H9 (cell line): Measurements from ENCODE around the gene CNTN2. TPM values are rescaled to one million over a fixed set of nuclear protein-coding genes. Genes with fewer than 3 reads are reported as not detected.

Experiments
- DNase-seq: peaks from one replicate; pipeline ENCODE4 v3.0.0-alpha.2; 2017
- H2AFZ ChIP-seq: one replicate; pipeline ENCODE4 v1.6.1; 2013; ENCODE audit warnings: mild to moderate bottlenecking, low read length, control low read depth, moderate library complexity
- H2AK5ac ChIP-seq: 2 replicates; pipeline ENCODE4 v1.6.1; 2013; ENCODE audit warnings: low read length, control low read depth, mixed read lengths; ENCODE audit not compliant: insufficient read length
- H2BK120ac ChIP-seq: one replicate; pipeline ENCODE4 v1.6.1; 2013; ENCODE audit warnings: low read depth, mild to moderate bottlenecking, low read length, control low read depth, inconsistent platforms; ENCODE audit not compliant: poor library complexity, severe bottlenecking
- H2BK12ac ChIP-seq: 2 replicates; pipeline ENCODE4 v1.6.1; 2013; ENCODE audit warnings: low read length, control low read depth, mixed read lengths, low read depth; ENCODE audit not compliant: insufficient read length
- H2BK15ac ChIP-seq: 2 replicates; pipeline ENCODE4 v1.6.1; 2013; ENCODE audit warnings: low read depth, low read length, control low read depth
- H2BK20ac ChIP-seq: one replicate; pipeline ENCODE4 v1.6.1; 2013; ENCODE audit warnings: low read depth, mild to moderate bottlenecking, low read length, control low read depth, inconsistent platforms; ENCODE audit not compliant: poor library complexity, severe bottlenecking
- H2BK5ac ChIP-seq: 2 replicates; pipeline ENCODE4 v1.6.1; 2013; ENCODE audit warnings: low read length, control low read depth, mixed read lengths; ENCODE audit not compliant: insufficient read length
- H3K14ac ChIP-seq: 2 replicates; pipeline ENCODE4 v1.6.1; 2013; ENCODE audit warnings: low read length, control low read depth; ENCODE audit not compliant: insufficient read depth
- H3K18ac ChIP-seq: 2 replicates; pipeline ENCODE4 v1.6.1; 2013; ENCODE audit warnings: low read depth, mild to moderate bottlenecking, mixed read lengths, low read length, control low read depth; ENCODE audit not compliant: insufficient read length
- H3K23ac ChIP-seq: 2 replicates; pipeline ENCODE4 v1.6.1; 2013; ENCODE audit warnings: low read length, control low read depth, mixed read lengths, low read depth; ENCODE audit not compliant: insufficient read length
- H3K23me2 ChIP-seq: 2 replicates; pipeline ENCODE4 v1.6.1; 2013; ENCODE audit warnings: low read depth, mild to moderate bottlenecking, mixed read lengths, low read length, control low read depth; ENCODE audit not compliant: insufficient read length, poor library complexity, severe bottlenecking
- H3K27ac ChIP-seq: 2 replicates; pipeline ENCODE4 v1.5.1; 2013; ENCODE audit warnings: low read length, control low read depth, mixed read lengths, low read depth; ENCODE audit not compliant: insufficient read length
- H3K27me3 ChIP-seq: 2 replicates; pipeline ENCODE4 v1.6.1; 2013; ENCODE audit warnings: low read length, control low read depth, inconsistent platforms; ENCODE audit not compliant: insufficient read depth
- H3K4ac ChIP-seq: 2 replicates; pipeline ENCODE4 v1.6.1; 2013; ENCODE audit warnings: low read depth, mild to moderate bottlenecking, control low read depth, inconsistent platforms, low read length, moderate library complexity
- H3K4me1 ChIP-seq: 2 replicates; pipeline ENCODE4 v1.6.1; 2013; ENCODE audit warnings: low read length, control low read depth, inconsistent platforms; ENCODE audit not compliant: insufficient read depth
- H3K4me2 ChIP-seq: 2 replicates; pipeline ENCODE4 v1.6.1; 2013; ENCODE audit warnings: low read length, control low read depth, mixed read lengths; ENCODE audit not compliant: insufficient read length, insufficient read depth
- H3K56ac ChIP-seq: 2 replicates; pipeline ENCODE4 v1.6.1; 2013; ENCODE audit warnings: low read depth, mild to moderate bottlenecking, mixed read lengths, low read length, control low read depth; ENCODE audit not compliant: insufficient read length
- H3K79me1 ChIP-seq: 2 replicates; pipeline ENCODE4 v1.6.1; 2013; ENCODE audit warnings: low read depth, mild to moderate bottlenecking, moderate library complexity, low read length, control low read depth, inconsistent platforms; ENCODE audit not compliant: insufficient read depth, poor library complexity, severe bottlenecking
- H3K79me2 ChIP-seq: 2 replicates; pipeline ENCODE4 v1.6.1; 2013; ENCODE audit warnings: low read length, control low read depth, inconsistent platforms; ENCODE audit not compliant: insufficient read depth
- H3K9ac ChIP-seq: 2 replicates; pipeline ENCODE4 v1.6.1; 2013; ENCODE audit warnings: low read length, control low read depth, mixed read lengths; ENCODE audit not compliant: insufficient read length; ENCODE audit errors: extremely low read depth
- H3K9me3 ChIP-seq: one replicate; pipeline ENCODE4 v1.6.1; 2013; ENCODE audit warnings: low read depth, low read length, inconsistent platforms; ENCODE audit not compliant: control insufficient read depth
- H3T11ph ChIP-seq: one replicate; pipeline ENCODE4 v1.6.1; 2013; ENCODE audit warnings: mild to moderate bottlenecking, low read length, control low read depth, inconsistent platforms
- H4K20me1 ChIP-seq: one replicate; pipeline ENCODE4 v1.6.1; 2013; ENCODE audit not compliant: control insufficient read depth, insufficient read length, insufficient read depth
- H4K5ac ChIP-seq: 2 replicates; pipeline ENCODE4 v1.6.1; 2013; ENCODE audit warnings: low read depth, mild to moderate bottlenecking, mixed read lengths, low read length, control low read depth; ENCODE audit not compliant: insufficient read length
- H4K8ac ChIP-seq: replicated peaks from 2 replicates; pipeline ENCODE4 v1.6.1; 2013; ENCODE audit warnings: low read length, control low read depth, mixed read lengths, low read depth; ENCODE audit not compliant: insufficient read length
- H4K91ac ChIP-seq: 2 replicates; pipeline ENCODE4 v1.6.1; 2013; ENCODE audit warnings: low read depth, mild to moderate bottlenecking, moderate library complexity, mixed read lengths, low read length, control low read depth; ENCODE audit not compliant: insufficient read length
- H3K27ac Mint-ChIP-seq, 3 experiments: 2 replicates in 2 of 3; 3 replicates in 1 of 3; pipeline ENCODE4 v1.8.0; 2020 to 2021; ENCODE audit warnings: mixed read lengths in 3 of 3, mild to moderate bottlenecking in 1 of 3, moderate library complexity in 1 of 3
- H3K27me3 Mint-ChIP-seq: 2 replicates; pipeline ENCODE4 v1.8.0; 2021; ENCODE audit warnings: low read depth, mild to moderate bottlenecking, moderate library complexity, mixed read lengths
- H3K36me3 Mint-ChIP-seq, 3 experiments: 2 replicates in 2 of 3; 3 replicates in 1 of 3; pipeline ENCODE4 v1.8.0; 2020 to 2021; ENCODE audit warnings: low read depth in 3 of 3, mixed read lengths in 3 of 3; ENCODE audit not compliant: insufficient read depth in 1 of 3
- H3K4me1 Mint-ChIP-seq, 2 experiments: 2 replicates each; pipeline ENCODE4 v1.8.0; 2020; ENCODE audit warnings: mixed read lengths in 2 of 2
- H3K4me3 Mint-ChIP-seq, 2 experiments: 2 replicates in 1 of 2; 3 replicates in 1 of 2; pipeline ENCODE4 v1.8.0; 2020 to 2021; ENCODE audit warnings: mild to moderate bottlenecking in 2 of 2, mixed read lengths in 2 of 2, moderate library complexity in 1 of 2
- H3K9me3 Mint-ChIP-seq, 2 experiments: 2 replicates in 1 of 2; 3 replicates in 1 of 2; pipeline ENCODE4 v1.8.0; 2020; ENCODE audit warnings: mild to moderate bottlenecking in 2 of 2, mixed read lengths in 2 of 2, moderate library complexity in 1 of 2
- CTCF ChIP-seq: fragments of 200-600 bp; sonication (generic); conservative IDR thresholded peaks from 3 replicates; pipeline ENCODE4 v1.8.0; 2021; ENCODE audit warnings: antibody characterized with exemption, mild to moderate bottlenecking
- WGBS: extraction: QIAGEN DNeasy Blood & Tissue Kit; methylation state at CpG from one replicate; pipeline ENCODE4 v1.1.7; 2013; ENCODE audit warnings: missing lambda C conversion rate, low lambda C conversion rate, mixed read lengths; ENCODE audit not compliant: insufficient read length; ENCODE audit errors: extremely low coverage; 5-methylcytosine and 5-hydroxymethylcytosine counted together
- total RNA-seq: library from RNA; stranded (reverse); gene quantifications from 2 replicates; pipeline ENCODE4 v1.2.1, GENCODE V29; 2021

The CNTN2 gene
- total RNA-seq, 1 experiment from 2014 or later = 0.42 TPM

- H3K9ac ChIP-seq = no peak overlapping the region
- no peaks in the 10 kb centered on the region for H3K9me3 ChIP-seq
- H3K23me2 ChIP-seq = no peaks in the 10 kb centered on the region
- H3K27me3 Mint-ChIP-seq = peaks cover 20% of the 10 kb centered on the region
- H2BK5ac ChIP-seq = no peak overlapping the region
- no peak for DNase-seq
- TF ChIP-seq CTCF = no peak
- H3K79me1 ChIP-seq = no peaks in the 10 kb centered on the region
- H4K20me1 ChIP-seq = no peaks in the 10 kb centered on the region
- H2BK15ac ChIP-seq = no peak overlapping the region
- H3K56ac ChIP-seq = no peak overlapping the region
- no peak overlapping the region for H2AK5ac ChIP-seq
- H3K4me1 ChIP-seq = peaks cover 3% of the 10 kb centered on the region; the same call in 1 of the 2 replicates
- H3K4me1 Mint-ChIP-seq = peaks cover 28 to 31% of the 10 kb centered on the region in 2 experiments
- no peak overlapping the region for H3K4me3 Mint-ChIP-seq
- H3T11ph ChIP-seq = no peak overlapping the region
- no peak overlapping the region for H3K27ac Mint-ChIP-seq
- H3K27me3 ChIP-seq = no peaks in the 10 kb centered on the region
- H4K91ac ChIP-seq = no peak overlapping the region
- H4K5ac ChIP-seq = no peak overlapping the region
- no peak overlapping the region for H3K23ac ChIP-seq
- no peaks in the 10 kb centered on the region for H3K36me3 Mint-ChIP-seq
- no CpG with 5 or more reads among the region's 9 CpGs for WGBS
- no peaks in the 10 kb centered on the region for H3K79me2 ChIP-seq
- no peak overlapping the region; the same call in 1 of the 2 replicates for H3K14ac ChIP-seq
- no peak overlapping the region for H3K4me2 ChIP-seq
- H3K18ac ChIP-seq = no peak overlapping the region
- H4K8ac ChIP-seq = no peak overlapping the region
- H2BK12ac ChIP-seq = no peak overlapping the region
- H2AFZ ChIP-seq = no peak overlapping the region
- no peak overlapping the region for H3K4ac ChIP-seq
- no peak overlapping the region for H2BK120ac ChIP-seq
- no peaks in the 10 kb centered on the region for H3K9me3 Mint-ChIP-seq
- no peak overlapping the region for H3K27ac ChIP-seq
- no peak overlapping the region for H2BK20ac ChIP-seq
Measured at GRCh38 chr1:205015241-205015640, 27.8 kb upstream of the CNTN2 start.
